ENCODE results near the gene MAGI1.

The MAGI1 gene

GRCh38 chr3:65582012-65582717 lies 456.6 kb downstream of the MAGI1 start:
- DNase-seq (ENCODE audit: extremely low read depth, low read depth): no peak
- TF ChIP-seq CTCF (IDR thresholded peaks at IDR 0.05; ENCODE audit: low read depth, low read length): no peak

GRCh38 chr3:65581313-65581712 lies 457.4 kb downstream of the MAGI1 start:
- DNase-seq (ENCODE audit: extremely low read depth, low read depth): no peak
- no peak for TF ChIP-seq CTCF (IDR thresholded peaks at IDR 0.05; ENCODE audit: low read depth, low read length)

GRCh38 chr3:65578861-65579260 lies 459.9 kb downstream of the MAGI1 start:
- no peak for DNase-seq (ENCODE audit: extremely low read depth, low read depth)
- no peak for TF ChIP-seq CTCF (IDR thresholded peaks at IDR 0.05; ENCODE audit: low read depth, low read length)

GRCh38 chr3:65577843-65578430 lies 460.8 kb downstream of the MAGI1 start:
- no peak for DNase-seq (ENCODE audit: extremely low read depth, low read depth)
- TF ChIP-seq CTCF (IDR thresholded peaks at IDR 0.05; ENCODE audit: low read depth, low read length): no peak

- no peak for TF ChIP-seq CTCF (IDR thresholded peaks at IDR 0.05; ENCODE audit: low read depth, low read length)
- no peak for DNase-seq (ENCODE audit: extremely low read depth, low read depth)
Measured at GRCh38 chr3:65576966-65577365, 461.8 kb downstream of the MAGI1 start.

GRCh38 chr3:65576228-65576627 lies 462.5 kb downstream of the MAGI1 start:
- no peak for DNase-seq (ENCODE audit: extremely low read depth, low read depth)
- TF ChIP-seq CTCF (IDR thresholded peaks at IDR 0.05; ENCODE audit: low read depth, low read length): no peak

- TF ChIP-seq CTCF (IDR thresholded peaks at IDR 0.05; ENCODE audit: low read depth, low read length): no peak
- DNase-seq (ENCODE audit: extremely low read depth, low read depth): peak; percentile 39
Measured at GRCh38 chr3:65575376-65575840, 463.3 kb downstream of the MAGI1 start.
